Prostate gland (tissue), 2 donors: ENCODE data around the gene KPNA2.
"Not testable (repeated sequence)": the region's sequence is repeated elsewhere in the genome, so short reads cannot be mapped to it uniquely, and the experiment has no call there.

Experiments used
- CTCF ChIP-seq, 4 experiments: fragments of 200-600 bp in 2 of 4; fragments of 450-650 bp in 2 of 4; sonication (generic) in 2 of 4; IDR thresholded peaks; 1 replicate in 3 of 4; 2 replicates in 1 of 4; pipeline ENCODE4 v1.5.1; 2016 to 2019; ENCODE audit warnings: antibody characterized with exemption in 4 of 4, mild to moderate bottlenecking in 2 of 4, moderate library complexity in 2 of 4
- POLR2A ChIP-seq: fragments of 450-650 bp; IDR thresholded peaks from one replicate; pipeline ENCODE4 v1.6.1; 2016; ENCODE audit warnings: antibody characterized with exemption, mild to moderate bottlenecking
- POLR2AphosphoS5 ChIP-seq: sonication (generic); formaldehyde crosslinking; IDR thresholded peaks from one replicate; pipeline ENCODE4 v1.6.1; 2017; ENCODE audit warnings: antibody characterized with exemption

DNA sequence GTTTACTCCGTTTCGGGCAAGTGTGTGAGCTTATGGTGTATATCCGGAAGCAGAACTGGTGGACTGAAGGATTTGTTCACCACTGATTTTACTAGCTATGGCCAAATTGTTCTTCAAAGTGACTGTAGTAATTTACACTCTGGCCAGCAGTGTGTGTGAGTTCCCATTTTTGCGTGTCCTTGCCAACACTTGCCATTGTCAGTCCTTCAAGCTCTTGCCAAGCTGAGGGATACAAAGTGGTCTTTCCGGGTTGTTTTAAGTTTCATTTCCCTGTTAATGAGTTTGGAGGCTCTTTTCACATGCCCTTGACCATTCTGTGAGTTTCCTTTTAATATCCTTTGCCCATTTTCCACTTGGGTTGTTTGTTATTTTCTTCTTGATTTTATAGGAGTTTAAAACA is 42.0 kb downstream of the KPNA2 start:
- not testable (repeated sequence) for TF ChIP-seq CTCF (IDR thresholded peaks at IDR 0.05); POLR2AphosphoS5; POLR2A
